ENCODE results near the gene MFF.
A peak's percentile ranks its signal among the peaks of the same experiment; 100 is the strongest.

Gene MFF

DNA sequence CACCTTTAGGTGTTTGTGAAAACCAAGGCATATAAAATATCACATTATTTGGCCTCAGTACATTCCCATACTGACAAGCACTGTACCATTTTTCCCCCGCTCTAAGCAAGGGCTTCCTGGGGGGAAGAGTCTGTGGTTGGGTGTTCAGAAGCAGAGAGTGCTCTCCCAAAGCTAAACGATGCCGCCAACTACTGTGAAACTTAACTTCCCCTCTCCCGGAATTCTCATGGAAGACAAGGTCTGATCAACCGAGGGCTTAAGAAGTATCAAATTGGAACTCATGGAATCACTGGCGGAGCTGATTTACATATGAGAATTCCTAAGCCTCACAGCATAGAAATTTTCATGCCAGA is 433 bp upstream of the MFF start:
- DNase-seq (ENCODE audit: extremely low read depth, low read depth) = peak; percentile 16
- TF ChIP-seq, protein P1, sequence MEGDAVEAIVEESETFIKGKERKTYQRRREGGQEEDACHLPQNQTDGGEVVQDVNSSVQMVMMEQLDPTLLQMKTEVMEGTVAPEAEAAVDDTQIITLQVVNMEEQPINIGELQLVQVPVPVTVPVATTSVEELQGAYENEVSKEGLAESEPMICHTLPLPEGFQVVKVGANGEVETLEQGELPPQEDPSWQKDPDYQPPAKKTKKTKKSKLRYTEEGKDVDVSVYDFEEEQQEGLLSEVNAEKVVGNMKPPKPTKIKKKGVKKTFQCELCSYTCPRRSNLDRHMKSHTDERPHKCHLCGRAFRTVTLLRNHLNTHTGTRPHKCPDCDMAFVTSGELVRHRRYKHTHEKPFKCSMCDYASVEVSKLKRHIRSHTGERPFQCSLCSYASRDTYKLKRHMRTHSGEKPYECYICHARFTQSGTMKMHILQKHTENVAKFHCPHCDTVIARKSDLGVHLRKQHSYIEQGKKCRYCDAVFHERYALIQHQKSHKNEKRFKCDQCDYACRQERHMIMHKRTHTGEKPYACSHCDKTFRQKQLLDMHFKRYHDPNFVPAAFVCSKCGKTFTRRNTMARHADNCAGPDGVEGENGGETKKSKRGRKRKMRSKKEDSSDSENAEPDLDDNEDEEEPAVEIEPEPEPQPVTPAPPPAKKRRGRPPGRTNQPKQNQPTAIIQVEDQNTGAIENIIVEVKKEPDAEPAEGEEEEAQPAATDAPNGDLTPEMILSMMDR (IDR thresholded peaks at IDR 0.05; ENCODE audit: low read depth, low read length, missing control alignments) = no peak
- H3K4me3 ChIP-seq (replicated peaks; ENCODE audit: low read depth, low read length) = peak overlapping the region; percentile 87

DNA sequence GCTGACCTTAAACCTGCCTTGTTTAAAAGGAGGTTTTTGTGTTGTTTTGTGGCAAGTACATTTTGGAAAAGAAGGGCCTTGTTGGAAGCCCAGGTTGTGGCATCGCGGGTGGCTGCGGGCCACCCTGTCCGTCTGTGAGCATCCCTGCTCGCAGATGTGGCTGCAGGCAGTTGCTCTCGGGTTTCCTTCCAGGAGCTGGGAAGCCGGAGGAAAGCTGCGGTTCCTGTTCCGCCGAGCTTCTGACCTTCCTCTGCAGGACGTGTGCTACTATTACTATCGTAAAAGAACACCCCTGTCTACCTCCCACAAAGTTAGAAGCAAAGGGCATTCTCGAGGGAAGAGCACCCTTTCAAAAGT is 766 bp downstream of the MFF start:
- peak; percentile 6 for DNase-seq (ENCODE audit: extremely low read depth, low read depth)
- H3K4me3 ChIP-seq (replicated peaks; ENCODE audit: low read depth, low read length) = peak overlapping the region; percentile 87
- TF ChIP-seq, protein P1 (IDR thresholded peaks at IDR 0.05; ENCODE audit: low read depth, low read length, missing control alignments) = peak; percentile 4

DNA sequence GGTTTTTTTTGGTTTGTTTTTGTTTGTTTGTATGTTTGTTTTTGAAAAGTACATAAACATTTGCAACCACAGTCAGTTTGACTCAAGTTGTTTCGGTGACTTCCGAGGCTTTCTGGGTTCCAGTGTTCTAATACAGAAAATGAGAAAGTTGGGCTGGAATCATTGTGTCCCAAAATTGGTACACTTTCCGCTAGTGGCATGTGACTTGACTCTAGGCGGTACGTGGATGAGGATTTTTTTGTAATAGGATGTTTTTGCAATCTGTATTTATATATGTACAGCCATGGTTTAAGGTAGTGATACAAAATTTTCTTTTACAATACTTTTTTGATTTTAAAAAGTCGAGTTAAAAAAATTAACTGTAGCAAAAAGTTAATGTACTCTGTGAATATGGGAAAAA is 1.7 kb downstream of the MFF start:
- H3K4me3 ChIP-seq (replicated peaks; ENCODE audit: low read depth, low read length) = peak overlapping the region; percentile 87
- no peak for DNase-seq (ENCODE audit: extremely low read depth, low read depth)
- TF ChIP-seq, protein P1 (IDR thresholded peaks at IDR 0.05; ENCODE audit: low read depth, low read length, missing control alignments) = no peak

DNA sequence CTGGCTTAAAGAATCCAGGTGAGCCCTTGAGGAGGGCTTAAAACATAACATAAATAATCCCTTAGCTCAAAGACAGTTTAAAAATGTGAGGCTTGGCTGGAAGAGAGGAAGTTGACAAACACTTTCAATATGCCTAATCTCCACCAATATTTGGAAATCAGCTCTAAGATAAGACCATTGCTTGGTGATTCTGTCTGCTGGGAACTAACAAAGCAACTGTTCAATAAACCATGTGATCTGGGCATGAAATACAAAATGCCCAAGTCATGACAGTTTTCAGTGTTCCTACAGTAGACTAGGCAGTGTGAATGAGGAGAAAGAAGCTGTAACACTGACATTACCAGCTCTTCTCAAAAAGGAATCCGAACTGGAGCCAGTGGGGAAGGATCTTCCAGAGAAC is 10.7 kb downstream of the MFF start:
- no peak for DNase-seq (ENCODE audit: extremely low read depth, low read depth)
- no peak overlapping the region for H3K4me3 ChIP-seq (replicated peaks; ENCODE audit: low read depth, low read length)

DNA sequence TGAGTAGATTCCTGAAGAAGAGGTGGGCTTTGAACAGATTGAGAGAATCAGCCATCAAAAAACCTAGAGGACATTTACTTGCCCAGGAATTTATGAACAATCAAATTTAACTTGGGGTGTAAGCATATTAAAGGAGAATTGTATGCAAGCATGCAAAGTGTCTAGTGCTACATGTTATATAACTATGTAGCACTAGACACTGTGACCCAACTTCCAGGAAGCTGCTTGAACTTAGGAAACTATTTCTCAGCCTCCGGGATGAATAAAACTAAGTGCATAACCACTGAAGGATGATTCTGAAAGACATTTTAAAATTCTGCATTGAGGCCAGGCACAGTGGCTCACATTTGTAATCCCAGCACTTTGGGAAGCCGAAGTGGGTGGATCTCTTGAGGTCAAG is 12.4 kb downstream of the MFF start:
- H3K4me3 ChIP-seq (replicated peaks; ENCODE audit: low read depth, low read length) = no peak overlapping the region
- DNase-seq (ENCODE audit: extremely low read depth, low read depth) = no peak
- TF ChIP-seq, protein P1 (IDR thresholded peaks at IDR 0.05; ENCODE audit: low read depth, low read length, missing control alignments) = no peak

More for the DNA sequence above, 10.7 kb downstream of the MFF start:
- TF ChIP-seq, protein P1 (IDR thresholded peaks at IDR 0.05; ENCODE audit: low read depth, low read length, missing control alignments) = no peak

DNA sequence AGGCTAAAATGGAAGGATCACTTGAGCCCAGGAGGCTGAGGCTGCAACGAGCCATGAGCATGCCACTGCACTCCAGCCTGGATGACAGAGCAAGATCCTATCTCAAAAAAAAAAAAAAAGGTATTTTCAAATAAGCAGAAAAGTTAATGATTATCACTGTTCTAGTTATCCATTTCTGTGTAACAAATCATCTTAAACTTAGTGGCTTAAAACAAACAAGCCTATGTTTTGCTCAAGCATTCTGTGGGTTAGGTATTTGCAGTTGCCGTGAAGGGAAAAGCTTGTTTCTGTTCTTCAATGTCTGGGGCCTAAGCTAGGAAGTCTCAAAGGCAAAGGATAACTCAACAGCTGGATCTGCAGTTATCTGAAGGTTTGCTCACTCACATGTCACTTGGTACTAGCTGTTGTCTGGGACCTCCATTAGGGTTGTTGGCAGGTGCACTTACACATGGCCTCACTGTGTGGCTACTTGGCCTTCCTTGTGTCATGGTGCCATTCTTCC is 14.1 kb downstream of the MFF start:
- no peak overlapping the region for H3K4me3 ChIP-seq (replicated peaks; ENCODE audit: low read depth, low read length)
- TF ChIP-seq, protein P1 (IDR thresholded peaks at IDR 0.05; ENCODE audit: low read depth, low read length, missing control alignments) = no peak
- no peak for DNase-seq (ENCODE audit: extremely low read depth, low read depth)

DNA sequence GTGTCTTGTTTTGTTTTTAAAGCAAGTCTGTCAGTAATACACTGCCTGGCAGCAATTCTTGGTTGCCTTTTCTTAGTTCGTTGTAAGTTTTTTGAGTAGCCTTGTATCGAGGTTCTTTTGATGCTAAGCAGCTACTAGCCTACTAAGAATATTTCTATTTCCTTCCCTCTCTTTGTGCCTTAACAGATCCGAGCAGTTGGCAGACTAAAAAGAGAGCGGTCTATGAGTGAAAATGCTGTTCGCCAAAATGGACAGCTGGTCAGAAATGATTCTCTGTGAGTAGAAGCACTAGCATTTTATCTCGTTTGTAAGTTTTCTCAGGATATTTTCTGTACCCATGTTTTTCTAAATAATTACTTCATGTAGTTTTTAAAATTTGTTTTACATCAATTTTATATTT is 15.1 kb downstream of the MFF start:
- TF ChIP-seq, protein P1 (IDR thresholded peaks at IDR 0.05; ENCODE audit: low read depth, low read length, missing control alignments) = no peak
- no peak for DNase-seq (ENCODE audit: extremely low read depth, low read depth)
- H3K4me3 ChIP-seq (replicated peaks; ENCODE audit: low read depth, low read length) = no peak overlapping the region

Measured in HFF-Myc (cell line).